CD4-positive, alpha-beta T cell (primary cell): ENCODE data around the gene ITGB2. TPM values are rescaled to one million over a fixed set of nuclear protein-coding genes. Genes with fewer than 3 reads are reported as not detected.

Source experiments
- ATAC-seq: fragments of 200-7000 bp; cut with Tn5 transposase; one replicate; pipeline ENCODE4 v1.10.0; 2022; ENCODE audit warnings: mild to moderate bottlenecking; ENCODE audit not compliant: poor library complexity
- CTCF ChIA-PET: fragments of 350-600 bp; sonication (Branson Sonifier 250); formaldehyde crosslinking; loops from one replicate; lab custom pipeline; 2021; ENCODE audit warnings: antibody characterized with exemption, inconsistent platforms; lab: Charles Lee
- POLR2A ChIA-PET: fragments of 350-600 bp; sonication (Branson Sonifier 250); formaldehyde crosslinking; loops from one replicate; lab custom pipeline; 2021; ENCODE audit warnings: antibody characterized with exemption, inconsistent platforms; lab: Charles Lee
- DNase-seq, 14 experiments: peaks; one replicate each; pipeline ENCODE4 v3.0.0-alpha.2; 2013 to 2020; ENCODE audit warnings: mixed read lengths in 2 of 14
- H3K27ac ChIP-seq, 2 donors: one replicate each; pipeline versions ENCODE4 v1.5.1 to v1.7.0; 2013; ENCODE audit warnings: low read length in 2 of 2, low read depth in 1 of 2, mild to moderate bottlenecking in 1 of 2
- H3K27me3 ChIP-seq, 2 experiments: 1 replicate in 1 of 2; 2 replicates in 1 of 2; pipeline versions ENCODE4 v1.6.1 to v1.7.0; 2013; ENCODE audit warnings: low read length in 2 of 2, control low read depth in 1 of 2, mild to moderate bottlenecking in 1 of 2, moderate library complexity in 1 of 2; ENCODE audit not compliant: insufficient read depth in 2 of 2, control insufficient read depth in 1 of 2
- H3K36me3 ChIP-seq: one replicate; pipeline ENCODE4 v1.6.1; 2013; ENCODE audit warnings: low read length, control low read depth; ENCODE audit not compliant: insufficient read depth
- H3K4me1 ChIP-seq: one replicate; pipeline ENCODE4 v1.6.1; 2013; ENCODE audit warnings: low read length, control low read depth; ENCODE audit not compliant: insufficient read depth
- H3K4me3 ChIP-seq: one replicate; pipeline ENCODE4 v1.5.1; 2013; ENCODE audit warnings: mild to moderate bottlenecking, low read length, moderate library complexity
- H3K9me3 ChIP-seq, 2 experiments: 1 replicate in 1 of 2; 2 replicates in 1 of 2; pipeline versions ENCODE4 v1.6.1 to v1.7.0; 2013; ENCODE audit warnings: low read length in 2 of 2, mild to moderate bottlenecking in 2 of 2, control low read depth in 1 of 2, moderate library complexity in 1 of 2; ENCODE audit not compliant: control insufficient read depth in 1 of 2, insufficient read depth in 1 of 2
- H3K27ac Mint-ChIP-seq: one replicate; pipeline ENCODE4 v1.8.0; 2020; ENCODE audit warnings: mixed read lengths
- H3K27me3 Mint-ChIP-seq: one replicate; pipeline ENCODE4 v1.8.0; 2021; ENCODE audit warnings: mixed read lengths
- H3K36me3 Mint-ChIP-seq: one replicate; pipeline ENCODE4 v1.8.0; 2021; ENCODE audit warnings: low read depth, mixed read lengths
- H3K4me1 Mint-ChIP-seq: one replicate; pipeline ENCODE4 v1.8.0; 2021; ENCODE audit warnings: low read depth, mixed read lengths
- H3K4me3 Mint-ChIP-seq: one replicate; pipeline ENCODE4 v1.8.0; 2020; ENCODE audit warnings: mild to moderate bottlenecking, mixed read lengths
- H3K9me3 Mint-ChIP-seq: one replicate; pipeline ENCODE4 v1.8.0; 2020; ENCODE audit warnings: mixed read lengths
- intact Hi-C, 2 experiments: fragments of 100-400 bp; cut with DNase I in 1 of 2; cut with micrococcal nuclease in 1 of 2; formaldehyde crosslinking; loops; one replicate each; pipeline versions ENCODE4 v1.15.1 to v1.9.0; 2023 to 2025; cut with DNase I, micrococcal nuclease
- polyA plus RNA-seq, 2 donors: library from polyadenylated mRNA; unstranded; fragments of 120-200 nt; gene quantifications; one replicate each; pipeline ENCODE4 v1.2.1, GENCODE V29; 2013
- total RNA-seq, 174 experiments: library from RNA in 2 of 174; stranded (reverse) in 2 of 174; gene quantifications; one replicate each; pipeline ENCODE4 v1.2.3 and lab custom pipeline; 2021 to 2026
- TF ChIP-seq, protein P1 (sequence below): fragments of 200-600 bp; IDR thresholded peaks from one replicate; pipeline ENCODE4 v1.8.0; 2022; ENCODE audit warnings: antibody characterized with exemption, mild to moderate bottlenecking

The ITGB2 gene
- total RNA-seq, result 100 to 1,000 TPM; 283 to 284 TPM
- 545 TPM for polyA plus RNA-seq (2013, experiment 1 of 2)
- 447 TPM for polyA plus RNA-seq (2013, experiment 2 of 2)
- 64.1 to 660 (median 259) reads per million in 172 experiments for total RNA-seq (lab: John Stamatoyannopoulos, UW)

- Mint-ChIP-seq H3K4me1 (peaks cover 82% of the 10 kb centered on the region), H3K9me3 (no peaks in the 10 kb centered on the region), H3K4me3 (peak within 1 kb of the TSS; percentile 96), H3K27ac (peak within 1 kb of the TSS; percentile 96), H3K36me3 (peaks cover 43% of the 10 kb centered on the region), H3K27me3 (no peaks in the 10 kb centered on the region)
- H3K36me3 ChIP-seq, result peaks cover 18% of the 10 kb centered on the region
- H3K27me3 ChIP-seq, result no peaks in the 10 kb centered on the region
- H3K9me3 ChIP-seq, result no peaks in the 10 kb centered on the region
- intact Hi-C loops, result no loop called here
- TF ChIP-seq, protein P1, sequence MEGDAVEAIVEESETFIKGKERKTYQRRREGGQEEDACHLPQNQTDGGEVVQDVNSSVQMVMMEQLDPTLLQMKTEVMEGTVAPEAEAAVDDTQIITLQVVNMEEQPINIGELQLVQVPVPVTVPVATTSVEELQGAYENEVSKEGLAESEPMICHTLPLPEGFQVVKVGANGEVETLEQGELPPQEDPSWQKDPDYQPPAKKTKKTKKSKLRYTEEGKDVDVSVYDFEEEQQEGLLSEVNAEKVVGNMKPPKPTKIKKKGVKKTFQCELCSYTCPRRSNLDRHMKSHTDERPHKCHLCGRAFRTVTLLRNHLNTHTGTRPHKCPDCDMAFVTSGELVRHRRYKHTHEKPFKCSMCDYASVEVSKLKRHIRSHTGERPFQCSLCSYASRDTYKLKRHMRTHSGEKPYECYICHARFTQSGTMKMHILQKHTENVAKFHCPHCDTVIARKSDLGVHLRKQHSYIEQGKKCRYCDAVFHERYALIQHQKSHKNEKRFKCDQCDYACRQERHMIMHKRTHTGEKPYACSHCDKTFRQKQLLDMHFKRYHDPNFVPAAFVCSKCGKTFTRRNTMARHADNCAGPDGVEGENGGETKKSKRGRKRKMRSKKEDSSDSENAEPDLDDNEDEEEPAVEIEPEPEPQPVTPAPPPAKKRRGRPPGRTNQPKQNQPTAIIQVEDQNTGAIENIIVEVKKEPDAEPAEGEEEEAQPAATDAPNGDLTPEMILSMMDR, result no peak
- H3K4me3 ChIP-seq, result peak within 1 kb of the TSS; percentile 80
- ChIA-PET CTCF (no interaction called here), POLR2A (interaction anchor here (0.7 to 2.1 kb wide), 7 partner anchors 8 to 120 kb away, joined by 4 to 14 read pairs (median 6); partner anchors contain the start of gene UBE2G2)
- peaks cover 68% of the 10 kb centered on the region for H3K4me1 ChIP-seq
- peak within 1 kb of the TSS; percentile 71 to 73 for H3K27ac ChIP-seq
- DNase-seq (peak in 12 of 14 experiments; percentile 29 to 85 (median 50)), ATAC-seq (peak; percentile 45)
Observed at GRCh38 chr21:44920694-44921604, at the start of gene ITGB2. ITGB2 (minus strand) TSS chr21:44920899; CDS start chr21:44910782, 10,117 bp downstream.

GRCh38 chr21:44969931-44970755 is 49.4 kb upstream of the ITGB2 start:
- no peaks in the 10 kb centered on the region for H3K9me3 ChIP-seq
- H3K9me3 Mint-ChIP-seq, result no peaks in the 10 kb centered on the region
- TF ChIP-seq, protein P1, result no peak
- peaks cover 21% of the 10 kb centered on the region for H3K4me1 Mint-ChIP-seq
- peaks cover 40% of the 10 kb centered on the region for H3K4me1 ChIP-seq
- no peak overlapping the region for H3K4me3 ChIP-seq
- CTCF ChIA-PET, result no interaction called here
- H3K27me3 ChIP-seq, result no peaks in the 10 kb centered on the region
- no peak overlapping the region for H3K27ac Mint-ChIP-seq
- POLR2A ChIA-PET, result no interaction called here
- peak in 3 of 14 experiments; percentile 19 to 52 (median 27) for DNase-seq
- peaks cover 21% of the 10 kb centered on the region for H3K36me3 Mint-ChIP-seq
- no peak overlapping the region for H3K27ac ChIP-seq
- no peak for ATAC-seq
- intact Hi-C loops, result no loop called here
- no peaks in the 10 kb centered on the region for H3K27me3 Mint-ChIP-seq
- H3K36me3 ChIP-seq, result peaks cover 29% of the 10 kb centered on the region
- no peak overlapping the region for H3K4me3 Mint-ChIP-seq

DNA sequence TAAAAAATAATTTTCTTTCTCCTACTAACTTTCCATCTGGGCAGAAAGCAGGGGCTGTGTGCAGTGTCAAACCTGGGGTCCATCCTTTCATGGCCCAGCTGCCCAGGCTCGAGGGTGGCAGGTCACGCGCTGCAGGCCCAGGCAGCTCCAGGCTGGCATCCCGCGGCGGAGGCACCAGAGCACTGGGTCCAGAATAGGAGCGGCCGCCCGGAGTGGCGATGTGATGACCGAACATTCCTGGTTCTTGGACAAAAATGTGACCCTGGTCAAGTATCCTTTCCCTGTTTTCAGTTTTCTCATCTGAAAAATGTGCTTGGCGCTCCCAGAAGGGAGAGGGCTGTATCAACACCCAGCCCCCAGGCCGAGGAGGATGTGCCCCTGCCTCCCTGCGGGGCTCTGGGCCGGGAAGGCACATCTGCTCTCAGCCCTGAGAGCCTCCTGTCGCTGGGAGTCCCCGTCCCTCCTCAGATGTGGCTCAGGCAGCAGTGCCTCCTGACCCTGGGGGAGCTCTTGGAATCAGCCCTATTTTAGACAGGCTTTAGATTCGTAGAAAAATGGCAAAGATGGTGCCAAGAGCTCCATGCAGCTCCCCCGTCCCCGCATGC is 48.5 kb upstream of the ITGB2 start:
- Histone ChIP-seq H3K27ac (no peak overlapping the region), H3K9me3 (no peaks in the 10 kb centered on the region), H3K36me3 (peaks cover 26% of the 10 kb centered on the region), H3K27me3 (no peaks in the 10 kb centered on the region), H3K4me3 (no peak overlapping the region), H3K4me1 (peaks cover 50% of the 10 kb centered on the region)
- ChIA-PET POLR2A (no interaction called here), CTCF (no interaction called here)
- Mint-ChIP-seq H3K27me3 (no peaks in the 10 kb centered on the region), H3K9me3 (no peaks in the 10 kb centered on the region), H3K36me3 (peaks cover 23% of the 10 kb centered on the region), H3K4me3 (no peak overlapping the region), H3K4me1 (peaks cover 30% of the 10 kb centered on the region), H3K27ac (no peak overlapping the region)
- intact Hi-C loops, result no loop called here
- DNase-seq (no peak), ATAC-seq (no peak)
- TF ChIP-seq, protein P1, result no peak
